ENCODE data around the gene ABCA2. TPM values are rescaled to one million over a fixed set of nuclear protein-coding genes. Genes with fewer than 3 reads are reported as not detected.

Gene ABCA2
- total RNA-seq, 1 donor from 2014 or later: 26.4 TPM

- no peak overlapping the region for H3K27ac Mint-ChIP-seq
- H3K36me3 Mint-ChIP-seq (ENCODE audit: insufficient read depth): peaks cover 1% of the 10 kb centered on the region
- H3K4me1 Mint-ChIP-seq (ENCODE audit: low read depth): no peaks in the 10 kb centered on the region
- TF ChIP-seq, protein P1, sequence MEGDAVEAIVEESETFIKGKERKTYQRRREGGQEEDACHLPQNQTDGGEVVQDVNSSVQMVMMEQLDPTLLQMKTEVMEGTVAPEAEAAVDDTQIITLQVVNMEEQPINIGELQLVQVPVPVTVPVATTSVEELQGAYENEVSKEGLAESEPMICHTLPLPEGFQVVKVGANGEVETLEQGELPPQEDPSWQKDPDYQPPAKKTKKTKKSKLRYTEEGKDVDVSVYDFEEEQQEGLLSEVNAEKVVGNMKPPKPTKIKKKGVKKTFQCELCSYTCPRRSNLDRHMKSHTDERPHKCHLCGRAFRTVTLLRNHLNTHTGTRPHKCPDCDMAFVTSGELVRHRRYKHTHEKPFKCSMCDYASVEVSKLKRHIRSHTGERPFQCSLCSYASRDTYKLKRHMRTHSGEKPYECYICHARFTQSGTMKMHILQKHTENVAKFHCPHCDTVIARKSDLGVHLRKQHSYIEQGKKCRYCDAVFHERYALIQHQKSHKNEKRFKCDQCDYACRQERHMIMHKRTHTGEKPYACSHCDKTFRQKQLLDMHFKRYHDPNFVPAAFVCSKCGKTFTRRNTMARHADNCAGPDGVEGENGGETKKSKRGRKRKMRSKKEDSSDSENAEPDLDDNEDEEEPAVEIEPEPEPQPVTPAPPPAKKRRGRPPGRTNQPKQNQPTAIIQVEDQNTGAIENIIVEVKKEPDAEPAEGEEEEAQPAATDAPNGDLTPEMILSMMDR (IDR thresholded peaks at IDR 0.05; ENCODE audit: unreplicated experiment): no peak
- H3K4me3 Mint-ChIP-seq (ENCODE audit: low read depth): no peak overlapping the region
- no peaks in the 10 kb centered on the region for H3K27me3 Mint-ChIP-seq
- DNase-seq (ENCODE audit: low spot score, unreplicated experiment): no peak
- H3K9me3 Mint-ChIP-seq (ENCODE audit: low read depth): no peaks in the 10 kb centered on the region
Observed at GRCh38 chr9:137021568-137021978, 6.5 kb downstream of the ABCA2 start.

DNA sequence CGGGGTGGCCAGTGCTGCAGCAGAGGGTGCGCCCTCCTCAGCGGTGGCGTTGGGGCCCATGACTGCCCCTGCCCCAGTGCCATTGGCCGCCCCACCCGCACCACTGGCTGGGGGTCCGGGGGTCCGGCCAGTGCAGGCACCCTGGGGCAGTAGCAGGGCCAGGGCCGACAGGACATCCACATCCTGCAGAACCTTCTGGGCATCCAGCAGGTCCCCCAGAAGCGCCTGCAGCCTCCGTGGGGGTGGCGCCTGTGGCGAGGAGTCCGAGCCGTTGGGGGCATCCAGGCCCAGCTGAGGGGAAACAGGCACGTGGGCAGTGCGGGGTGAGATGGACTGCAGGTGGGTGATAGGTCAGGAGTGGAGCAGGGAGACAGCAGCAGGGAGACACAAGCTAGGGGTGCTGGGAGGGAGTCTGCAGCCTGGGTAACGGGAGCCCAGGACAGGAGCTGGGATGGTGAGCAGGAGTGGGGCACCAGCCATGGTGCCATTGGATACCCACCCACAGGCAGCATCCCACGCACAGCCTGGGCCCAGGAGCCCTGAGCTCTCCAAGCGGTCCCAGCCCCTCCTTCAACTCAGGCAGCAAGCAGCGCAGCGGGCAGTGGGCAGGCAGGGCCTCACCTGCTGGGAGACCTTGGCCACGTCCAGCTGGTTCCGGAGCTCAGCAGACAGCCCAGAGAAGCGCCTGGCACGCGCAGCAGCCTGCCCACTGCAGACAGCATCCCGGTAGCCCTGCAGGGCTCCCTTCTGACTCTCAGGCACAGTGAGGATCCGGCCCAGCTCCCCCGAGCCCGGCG lies 7.1 kb downstream of the ABCA2 start:
- Mint-ChIP-seq H3K4me3 (ENCODE audit: low read depth) (no peak overlapping the region), H3K27me3 (no peaks in the 10 kb centered on the region), H3K36me3 (ENCODE audit: insufficient read depth) (peaks cover 1% of the 10 kb centered on the region), H3K27ac (no peak overlapping the region), H3K4me1 (ENCODE audit: low read depth) (no peaks in the 10 kb centered on the region), H3K9me3 (ENCODE audit: low read depth) (no peaks in the 10 kb centered on the region)
- DNase-seq (ENCODE audit: low spot score, unreplicated experiment): no peak
- TF ChIP-seq, protein P1 (IDR thresholded peaks at IDR 0.05; ENCODE audit: unreplicated experiment): no peak

- Mint-ChIP-seq H3K36me3 (ENCODE audit: insufficient read depth) (peaks cover 1% of the 10 kb centered on the region), H3K27ac (no peak overlapping the region)
Observed at GRCh38 chr9:137019891-137020683, 8.0 kb downstream of the ABCA2 start.

DNA sequence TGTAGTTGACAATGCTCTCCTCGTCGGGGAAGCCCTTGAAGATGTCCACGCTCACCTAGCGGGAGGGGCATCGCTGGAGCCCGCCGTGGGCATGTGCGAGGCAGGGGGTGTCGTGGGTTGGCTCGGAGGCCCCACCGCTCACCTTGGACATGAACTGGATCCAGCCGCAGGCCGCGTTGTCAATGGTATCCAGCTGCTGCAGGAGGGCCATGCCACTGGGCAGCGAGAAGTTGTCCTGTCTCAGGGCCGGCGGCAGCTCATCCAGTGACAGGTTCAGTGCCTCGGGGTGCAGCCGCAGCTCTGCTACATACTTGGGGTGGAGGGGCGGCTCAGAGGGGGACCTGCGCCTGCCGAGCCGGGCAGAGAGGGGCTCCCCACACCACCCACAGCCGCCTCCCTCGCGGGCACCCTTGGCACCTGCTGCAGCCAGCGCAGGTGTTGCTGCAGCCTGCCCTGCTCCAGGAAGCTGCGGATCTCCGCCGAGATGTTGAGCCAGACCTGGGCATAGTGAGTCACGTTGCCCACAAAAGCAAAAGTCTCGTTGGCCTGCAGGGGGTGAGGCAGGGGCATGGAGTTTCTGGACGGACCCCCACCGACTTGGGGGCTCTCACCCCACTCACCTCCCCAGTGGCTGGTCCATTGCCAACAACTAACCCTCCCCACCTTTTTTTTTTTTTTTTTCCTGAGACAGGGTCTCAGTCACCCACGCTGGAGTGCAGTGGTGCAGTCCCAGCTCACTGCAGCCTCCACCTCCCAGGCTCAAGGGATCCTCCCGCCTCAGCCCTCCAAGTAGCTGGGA lies 9.1 kb downstream of the ABCA2 start:
- H3K36me3 Mint-ChIP-seq (ENCODE audit: insufficient read depth): peaks cover 1% of the 10 kb centered on the region
- DNase-seq (ENCODE audit: low spot score, unreplicated experiment): no peak
- no peak overlapping the region for H3K4me3 Mint-ChIP-seq (ENCODE audit: low read depth)
- no peak overlapping the region for H3K27ac Mint-ChIP-seq
- no peaks in the 10 kb centered on the region for H3K27me3 Mint-ChIP-seq
- TF ChIP-seq, protein P1 (IDR thresholded peaks at IDR 0.05; ENCODE audit: unreplicated experiment): no peak
- no peaks in the 10 kb centered on the region for H3K9me3 Mint-ChIP-seq (ENCODE audit: low read depth)
- no peaks in the 10 kb centered on the region for H3K4me1 Mint-ChIP-seq (ENCODE audit: low read depth)

More at GRCh38 chr9:137019891-137020683, 8.0 kb downstream of the ABCA2 start:
- TF ChIP-seq, protein P1 (IDR thresholded peaks at IDR 0.05; ENCODE audit: unreplicated experiment): no peak
- H3K4me3 Mint-ChIP-seq (ENCODE audit: low read depth): no peak overlapping the region
- H3K4me1 Mint-ChIP-seq (ENCODE audit: low read depth): no peaks in the 10 kb centered on the region
- DNase-seq (ENCODE audit: low spot score, unreplicated experiment): no peak
- no peaks in the 10 kb centered on the region for H3K27me3 Mint-ChIP-seq
- no peaks in the 10 kb centered on the region for H3K9me3 Mint-ChIP-seq (ENCODE audit: low read depth)
